Measurements from ENCODE around the gene VGLL4.
"Not testable (repeated sequence)": the region's sequence is repeated elsewhere in the genome, so short reads cannot be mapped to it uniquely, and the experiment has no call there.

The VGLL4 gene

GRCh38 chr3:11643605-11644087 lies at the start of gene VGLL4:
TSS of gene VGLL4 (minus strand) at chr3:11643915. CDS start at chr3:11643518, 397 bp downstream.
- DNase-seq (ENCODE audit: extremely low spot score, insufficient read length, low read depth) (no peak), FAIRE-seq (peak; percentile 84)

DNA sequence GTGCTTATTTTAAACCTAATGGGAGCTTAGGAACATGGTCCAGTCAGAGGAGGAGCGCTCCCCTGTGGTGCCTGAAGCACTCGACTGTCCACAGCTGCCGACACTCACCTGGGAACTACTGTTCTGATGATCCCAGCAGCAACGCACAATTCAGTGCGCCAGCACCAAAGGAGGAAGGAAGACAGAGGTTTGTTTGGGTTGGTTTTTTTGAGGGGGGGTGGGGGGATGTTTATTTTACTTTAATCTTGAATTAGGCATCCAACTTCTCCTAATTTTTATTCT lies 48.8 kb upstream of the VGLL4 start:
- DNase-seq (ENCODE audit: extremely low spot score, insufficient read length, low read depth) (no peak), FAIRE-seq (no peak)

- DNase-seq (ENCODE audit: extremely low spot score, insufficient read length, low read depth) (no peak), FAIRE-seq (no peak)
Measured at GRCh38 chr3:11691767-11692531, 48.2 kb upstream of the VGLL4 start.

- DNase-seq (ENCODE audit: extremely low spot score, insufficient read length, low read depth) (no peak), FAIRE-seq (no peak)
Measured at GRCh38 chr3:11690863-11691766, 47.4 kb upstream of the VGLL4 start.

DNA sequence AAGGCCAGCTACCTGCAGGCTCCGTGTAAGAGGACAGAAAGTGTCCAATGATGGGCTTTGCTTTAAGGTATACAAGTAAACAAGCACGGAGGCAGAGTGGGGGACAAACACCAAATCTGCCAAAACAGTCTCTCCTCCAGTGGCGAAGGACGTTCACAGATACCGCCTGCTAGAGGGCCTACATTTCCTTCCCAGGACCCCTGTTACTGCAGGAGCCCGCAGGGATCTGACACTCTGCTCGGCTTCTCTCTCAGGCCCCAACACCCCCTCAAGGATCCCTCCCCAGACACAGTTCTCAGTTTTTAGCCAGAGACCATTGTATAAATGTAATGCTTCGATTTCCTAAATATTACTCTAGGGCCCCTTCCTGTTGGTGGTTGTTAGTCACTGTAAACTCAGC lies 46.0 kb upstream of the VGLL4 start:
- FAIRE-seq: no peak
- no peak for DNase-seq (ENCODE audit: extremely low spot score, insufficient read length, low read depth)

DNA sequence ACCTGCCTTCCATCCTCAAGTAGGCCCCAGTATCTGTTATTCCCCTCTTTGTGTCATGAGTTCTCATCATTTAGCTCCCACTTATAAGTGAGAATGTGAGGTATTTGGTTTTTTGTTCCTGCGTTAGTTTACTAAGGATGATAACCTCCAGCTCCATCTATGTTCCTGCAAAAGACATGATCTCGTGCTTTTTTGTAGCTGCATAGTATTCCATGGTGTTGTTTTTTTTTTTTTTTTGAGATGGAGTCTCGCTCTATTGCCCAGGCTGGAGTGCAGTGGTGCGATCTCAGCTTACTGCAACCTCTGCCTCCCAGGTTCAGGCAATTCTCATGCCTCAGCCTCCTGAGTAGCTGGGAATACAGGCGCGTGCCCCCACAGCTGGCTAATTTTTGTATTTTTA lies 41.3 kb upstream of the VGLL4 start:
- FAIRE-seq; DNase-seq (ENCODE audit: extremely low spot score, insufficient read length, low read depth): not testable (repeated sequence)

- no peak for FAIRE-seq
Measured at GRCh38 chr3:11680509-11680908, 36.8 kb upstream of the VGLL4 start.

GRCh38 chr3:11679964-11680363 lies 36.2 kb upstream of the VGLL4 start:
- FAIRE-seq (no peak), DNase-seq (ENCODE audit: extremely low spot score, insufficient read length, low read depth) (no peak)

More at GRCh38 chr3:11680509-11680908, 36.8 kb upstream of the VGLL4 start:
- no peak for DNase-seq (ENCODE audit: extremely low spot score, insufficient read length, low read depth)

DNA sequence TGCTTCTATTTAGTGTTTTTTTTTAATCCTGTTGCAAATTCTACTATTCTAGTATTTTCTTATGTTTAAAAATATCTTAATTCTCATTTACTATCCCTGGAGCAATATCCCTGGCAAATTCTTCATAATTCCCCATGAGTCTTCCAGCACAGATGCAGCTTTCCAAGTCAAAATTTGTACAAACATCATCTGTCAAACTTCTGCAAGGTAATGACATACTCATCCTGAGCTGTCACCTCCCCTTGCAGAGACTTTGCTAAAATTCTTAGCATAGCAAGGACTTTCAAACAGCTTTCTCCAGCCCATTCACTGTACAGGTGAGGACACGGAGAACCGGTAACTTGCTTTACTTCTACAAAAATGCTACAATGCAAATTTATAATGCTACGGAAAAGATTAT lies 28.6 kb upstream of the VGLL4 start:
- no peak for DNase-seq (ENCODE audit: extremely low spot score, insufficient read length, low read depth)
- no peak for FAIRE-seq

DNA sequence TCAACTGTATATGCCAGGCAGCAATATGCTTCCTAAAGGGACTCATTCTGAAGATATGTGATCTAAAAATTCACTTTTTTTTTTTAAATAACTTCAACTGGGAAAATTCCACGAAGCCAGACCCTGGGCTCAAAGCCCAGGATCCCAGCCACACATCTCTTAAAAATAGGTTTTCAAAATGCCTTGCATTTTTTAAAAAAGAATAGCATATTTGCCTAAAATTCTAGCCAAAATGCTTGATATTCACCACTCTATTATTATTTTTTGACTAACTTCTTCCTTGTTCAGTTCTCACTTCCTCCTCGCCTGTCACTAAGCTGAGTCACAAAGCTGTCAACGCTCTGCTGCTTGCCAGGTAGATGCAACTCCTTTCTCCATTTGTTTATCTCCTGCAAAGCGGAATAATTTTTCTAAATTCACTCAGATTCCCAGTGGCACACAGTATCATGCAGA lies 28.0 kb upstream of the VGLL4 start:
- peak; percentile 60 for FAIRE-seq

GRCh38 chr3:11668243-11669235 lies 24.8 kb upstream of the VGLL4 start:
- FAIRE-seq (no peak), DNase-seq (ENCODE audit: extremely low spot score, insufficient read length, low read depth) (no peak)

More for the DNA sequence above, 28.0 kb upstream of the VGLL4 start:
- DNase-seq (ENCODE audit: extremely low spot score, insufficient read length, low read depth): no peak

- DNase-seq (ENCODE audit: extremely low spot score, insufficient read length, low read depth) (no peak), FAIRE-seq (no peak)
Measured at GRCh38 chr3:11665331-11665730, 21.6 kb upstream of the VGLL4 start.

- DNase-seq (ENCODE audit: extremely low spot score, insufficient read length, low read depth): no peak
- FAIRE-seq: no peak
Measured at GRCh38 chr3:11662392-11662990, 18.8 kb upstream of the VGLL4 start.

DNA sequence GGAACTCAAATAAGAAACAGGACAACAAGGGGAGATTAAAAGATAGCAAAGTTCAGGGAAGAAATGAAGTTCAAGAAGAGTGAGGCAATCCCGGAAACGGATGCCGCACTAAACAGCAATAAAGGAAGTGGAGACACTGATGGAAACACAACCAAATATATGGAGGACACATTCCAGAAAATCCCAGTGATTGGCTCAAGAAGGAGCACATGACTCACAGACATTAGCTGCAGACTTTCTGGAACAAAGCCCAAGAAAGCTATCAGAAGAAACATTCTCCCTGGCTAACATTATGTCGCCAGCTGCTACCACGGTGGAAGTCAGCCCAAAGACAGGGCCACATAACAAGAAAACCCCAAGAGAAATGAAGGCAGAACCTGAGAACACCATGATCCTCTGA lies 18.1 kb upstream of the VGLL4 start:
- FAIRE-seq (no peak), DNase-seq (ENCODE audit: extremely low spot score, insufficient read length, low read depth) (no peak)

DNA sequence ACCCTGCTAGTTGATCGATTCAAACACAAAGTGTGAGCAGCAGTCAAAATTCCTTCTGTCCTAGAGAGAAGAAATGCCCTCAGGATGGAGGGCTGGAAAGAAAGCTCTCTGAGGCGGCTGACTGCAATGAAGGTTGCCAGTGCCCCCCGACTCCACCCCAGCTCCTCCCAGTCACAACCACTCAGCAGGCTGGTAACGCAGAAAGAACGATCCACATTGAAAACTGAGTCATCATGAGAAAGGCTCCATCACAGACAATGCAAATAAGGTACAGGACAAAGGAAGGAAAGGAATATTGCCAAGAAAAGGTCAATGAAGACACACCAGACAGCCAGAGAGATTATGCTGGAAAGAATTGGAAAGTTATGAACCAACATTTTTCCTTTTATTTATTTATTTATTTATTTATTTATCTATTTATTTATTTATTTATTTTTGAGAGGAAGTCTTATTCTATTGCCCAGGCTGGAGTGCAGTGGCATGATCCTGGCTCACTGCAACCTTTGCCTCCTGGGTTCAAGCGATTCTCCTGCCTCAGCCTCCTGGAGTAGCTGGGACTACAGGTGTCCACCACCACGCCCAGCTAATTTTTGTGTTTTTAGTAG lies 17.4 kb upstream of the VGLL4 start:
- DNase-seq (ENCODE audit: extremely low spot score, insufficient read length, low read depth) (no peak), FAIRE-seq (no peak)

DNA sequence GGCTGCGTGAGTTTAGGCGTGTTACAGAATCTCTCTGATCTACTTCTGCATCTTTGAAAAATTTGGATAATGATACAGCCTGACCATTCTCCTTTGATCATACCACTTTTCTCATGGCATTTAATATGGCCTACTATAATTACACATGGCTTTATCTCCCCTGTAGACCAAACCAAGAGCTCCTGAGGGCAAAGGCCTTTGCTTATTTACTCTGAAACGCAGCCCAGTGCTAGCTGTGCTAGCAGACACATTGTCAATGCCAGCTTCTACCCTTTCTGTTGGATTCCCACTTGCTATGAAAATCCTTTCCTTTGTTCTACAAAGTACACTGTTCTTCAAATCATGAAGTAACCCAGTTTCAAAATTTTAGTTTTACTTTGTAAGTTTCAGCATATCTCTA lies 16.5 kb upstream of the VGLL4 start:
- no peak for DNase-seq (ENCODE audit: extremely low spot score, insufficient read length, low read depth)
- FAIRE-seq: no peak

DNA sequence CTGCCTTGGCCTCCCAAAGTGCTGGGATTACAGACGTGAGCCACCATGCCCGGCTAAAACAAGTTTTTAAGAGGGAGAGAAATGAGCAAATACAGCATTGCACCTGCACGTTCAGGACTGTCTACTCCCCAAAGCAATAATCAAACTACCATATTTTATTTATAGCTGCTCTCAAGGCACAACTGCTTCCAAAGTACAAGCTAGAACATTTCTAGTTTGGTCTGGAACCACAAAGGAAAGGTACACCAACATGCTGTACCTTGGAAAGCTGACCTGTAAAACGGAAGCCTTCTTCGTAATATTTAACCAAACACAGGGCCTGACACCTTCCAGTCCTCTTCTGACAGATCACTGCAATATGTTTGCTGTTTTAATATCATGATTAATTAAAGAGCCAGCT lies 14.5 kb upstream of the VGLL4 start:
- DNase-seq (ENCODE audit: extremely low spot score, insufficient read length, low read depth) (no peak), FAIRE-seq (no peak)

- DNase-seq (ENCODE audit: extremely low spot score, insufficient read length, low read depth) (no peak), FAIRE-seq (no peak)
Measured at GRCh38 chr3:11655196-11655928, 11.6 kb upstream of the VGLL4 start.

Data from GM18507 (cell line).